ENCODE data around the gene ATP6V1G1. TPM values are rescaled to one million over a fixed set of nuclear protein-coding genes. Genes with fewer than 3 reads are reported as not detected.

The ATP6V1G1 gene
- total and polyA plus RNA-seq, 2 of the 13 experiments (the other 11 are each of a cell fraction or from before 2014, with no cell fraction given), result 108 to 158 TPM

DNA sequence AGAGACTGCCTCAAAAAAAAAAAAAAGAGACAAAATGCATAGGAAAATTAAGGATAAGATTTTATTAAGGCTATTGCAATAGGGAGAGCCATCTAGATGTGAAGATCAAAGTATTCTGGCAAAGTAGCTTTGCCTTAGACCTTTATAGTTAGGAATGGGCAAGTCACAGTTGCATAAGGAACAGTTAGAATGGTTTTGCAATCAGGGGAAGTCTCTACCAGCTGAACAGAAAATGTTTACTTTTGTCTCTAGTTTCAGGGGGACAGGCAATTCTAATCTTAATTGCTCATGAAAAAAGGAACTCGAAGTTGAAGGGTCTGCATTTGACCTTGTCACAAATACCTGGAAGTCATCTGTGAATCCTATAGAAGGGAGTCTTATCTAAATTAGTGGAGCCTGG is 13.1 kb upstream of the ATP6V1G1 start (continued):
- no peak for TF ChIP-seq MXD4 (CRISPR knock-in tag; IDR thresholded peaks at IDR 0.05)
- no peak for TF ChIP-seq ZNF780A (CRISPR knock-in tag; IDR thresholded peaks at IDR 0.05)
- no peak for TF ChIP-seq ZNF142 (CRISPR knock-in tag; IDR thresholded peaks at IDR 0.05)
- TF ChIP-seq NFIB (CRISPR knock-in tag; IDR thresholded peaks at IDR 0.05; ENCODE audit: borderline replicate concordance), result no peak
- no peak for TF ChIP-seq HNF1A (IDR thresholded peaks at IDR 0.05; ENCODE audit: low read depth)
- no peak for TF ChIP-seq HNF1A (CRISPR knock-in tag; IDR thresholded peaks at IDR 0.05; ENCODE audit: borderline replicate concordance)
- TF ChIP-seq KAT7 (CRISPR knock-in tag; IDR thresholded peaks at IDR 0.05; ENCODE audit: borderline replicate concordance), result no peak
- no peak for TF ChIP-seq IKZF4 (CRISPR knock-in tag; IDR thresholded peaks at IDR 0.05; ENCODE audit: borderline replicate concordance, low read depth, not compliant biosample characterization)
- TF ChIP-seq, protein P1, sequence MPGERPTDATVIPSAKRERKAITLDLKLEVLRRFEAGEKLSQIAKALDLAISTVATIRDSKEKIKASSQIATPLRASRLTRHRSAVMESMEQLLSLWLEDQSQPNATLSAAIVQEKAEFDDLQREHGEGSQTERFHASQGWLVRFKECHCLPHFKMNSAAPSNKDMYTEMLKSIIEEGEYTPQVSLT (CRISPR knock-in tag; IDR thresholded peaks at IDR 0.05; ENCODE audit: borderline replicate concordance, low read depth), result no peak
- no peak for TF ChIP-seq MTERF4 (CRISPR knock-in tag; IDR thresholded peaks at IDR 0.05)
- no peak for TF ChIP-seq AFF4 (CRISPR knock-in tag; IDR thresholded peaks at IDR 0.05)
- TF ChIP-seq ZNF136 (CRISPR knock-in tag; IDR thresholded peaks at IDR 0.05; ENCODE audit: low read depth), result no peak
- TF ChIP-seq ATAD3A (CRISPR knock-in tag; IDR thresholded peaks at IDR 0.05), result no peak
- peak; percentile 75; the same call in 1 of the 2 replicates for TF ChIP-seq SIX4 (CRISPR knock-in tag; IDR thresholded peaks at IDR 0.05)
